ENCODE data around the gene LMAN1L. TPM values are rescaled to one million over a fixed set of nuclear protein-coding genes. Genes with fewer than 3 reads are reported as not detected.

LMAN1L gene
- total RNA-seq, 1 experiment from 2014 or later: not detected

GRCh38 chr15:74870436-74871215 lies 58.0 kb downstream of the LMAN1L start (continued):
- TF ChIP-seq PREB (CRISPR knock-in tag; IDR thresholded peaks at IDR 0.05; ENCODE audit: borderline replicate concordance) (no peak), FOXP1 (CRISPR knock-in tag; IDR thresholded peaks at IDR 0.05; ENCODE audit: borderline replicate concordance) (no peak), ZNF232 (CRISPR knock-in tag; IDR thresholded peaks at IDR 0.05) (no peak), ARID4B (CRISPR knock-in tag; IDR thresholded peaks at IDR 0.05; ENCODE audit: borderline replicate concordance) (no peak), E2F1 (CRISPR knock-in tag; IDR thresholded peaks at IDR 0.05) (no peak), PRDM15 (CRISPR knock-in tag; IDR thresholded peaks at IDR 0.05) (no peak), ATF1 (CRISPR knock-in tag; IDR thresholded peaks at IDR 0.05) (no peak)

- peaks cover 11% of the 10 kb centered on the region for H3K36me3 Mint-ChIP-seq
- H3K4me3 Mint-ChIP-seq: peak overlapping the region; percentile 93
- H3K27me3 Mint-ChIP-seq (ENCODE audit: low read depth): no peaks in the 10 kb centered on the region
- ChIA-PET POLR2A (interaction anchor here (0.6 kb wide), 1 partner anchor 129 kb away, joined by 3 read pairs; no protein-coding TSS in a partner anchor), CTCF (no interaction called here)
- H3K4me1 Mint-ChIP-seq: peaks cover 20% of the 10 kb centered on the region
- no peak for TF ChIP-seq EMX1 (CRISPR knock-in tag; IDR thresholded peaks at IDR 0.05)
- 0 out of 2 replicates have a peak, but pooled peaks have one; percentile 30 for TF ChIP-seq MYBL2 (CRISPR knock-in tag; IDR thresholded peaks at IDR 0.05)
- TF ChIP-seq KAT7 (CRISPR knock-in tag; IDR thresholded peaks at IDR 0.05; ENCODE audit: borderline replicate concordance): no peak
- no peak for TF ChIP-seq TEAD4 (CRISPR knock-in tag; IDR thresholded peaks at IDR 0.05)
- 0 out of 2 replicates have a peak, but pooled peaks have one; percentile 33 for TF ChIP-seq ZBTB43 (CRISPR knock-in tag; IDR thresholded peaks at IDR 0.05)
- peak; percentile 70 for TF ChIP-seq PRDM15 (CRISPR knock-in tag; IDR thresholded peaks at IDR 0.05)
- DNase-seq (ENCODE audit: low spot score) (no peak), ATAC-seq (no peak)
- peaks cover 6% of the 10 kb centered on the region for H3K9me3 Mint-ChIP-seq
- peak overlapping the region; percentile 93 for H3K27ac Mint-ChIP-seq
These were observed 60.0 kb downstream of the LMAN1L start for GRCh38 chr15:74872702-74873035.
